NCI-H524 (cell line): Measurements from ENCODE around the gene RGS1.

Experiments used
- DNase-seq, 2 experiments: peaks; one replicate each; lab custom pipeline; 2025; lab: John Stamatoyannopoulos, UW

Gene RGS1

DNA sequence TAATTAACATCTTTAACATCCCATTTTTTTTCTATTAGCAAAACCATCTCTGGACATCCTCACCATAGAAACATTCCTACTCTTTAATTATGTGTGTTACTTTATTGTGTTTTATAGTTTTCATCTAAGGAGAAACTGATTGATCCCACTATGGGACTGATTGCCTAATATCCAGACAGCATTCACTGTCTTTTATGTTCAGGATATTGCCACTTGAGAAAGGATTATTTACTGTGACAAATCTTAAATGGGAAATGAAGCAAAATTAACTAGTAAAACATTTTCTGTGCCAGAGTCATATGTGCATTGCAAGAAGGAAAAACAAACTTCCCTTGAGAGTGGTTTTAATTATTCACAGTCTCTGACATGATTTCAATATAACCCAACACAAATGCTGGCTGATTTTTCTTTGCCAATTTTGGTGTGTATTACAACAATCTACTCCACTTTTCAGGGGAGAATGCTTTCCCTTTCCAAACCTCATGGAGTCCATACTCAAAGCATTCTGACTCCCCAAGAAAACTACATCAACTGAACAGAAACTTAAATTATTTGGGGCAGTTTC, 44.6 kb downstream of the RGS1 start:
- DNase-seq = no peak

DNA sequence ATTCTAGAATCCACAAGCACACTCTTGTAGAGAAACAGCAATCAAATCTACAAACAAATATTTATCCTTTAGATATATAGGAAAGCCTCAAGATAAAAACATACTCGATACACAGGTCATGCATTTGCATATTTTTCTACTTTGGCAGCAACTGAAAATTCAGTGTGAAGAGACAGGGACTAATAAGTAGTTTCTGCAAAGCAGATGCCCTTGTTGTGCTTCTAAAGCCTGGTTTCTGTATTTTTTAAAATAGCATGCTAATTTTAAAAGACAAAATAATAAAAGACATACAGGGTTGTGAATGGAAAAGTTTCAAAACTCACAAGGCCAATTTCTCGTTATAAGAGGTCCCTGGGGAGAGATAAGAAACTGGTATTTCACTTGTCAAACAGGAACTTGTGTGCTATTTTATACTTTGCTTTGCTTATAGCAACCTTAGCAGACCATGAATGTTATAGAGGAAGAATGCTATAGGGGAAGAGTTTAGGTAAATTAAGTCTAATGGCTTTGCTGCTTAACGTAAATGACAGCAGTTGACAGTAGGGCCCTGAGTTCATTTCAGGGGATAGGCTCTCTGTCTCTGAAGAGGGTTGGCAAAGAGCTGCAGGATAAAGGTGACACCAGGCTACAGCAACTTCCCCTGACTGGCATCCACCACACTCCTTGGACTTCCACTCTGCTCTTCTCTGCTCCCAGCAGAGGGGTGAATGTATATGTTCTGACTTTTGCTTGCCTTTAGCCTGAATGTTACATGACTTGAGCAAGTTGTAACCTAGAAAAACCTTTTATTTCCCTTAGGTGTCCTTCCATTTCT, 51.0 kb downstream of the RGS1 start:
- DNase-seq = no peak

DNA sequence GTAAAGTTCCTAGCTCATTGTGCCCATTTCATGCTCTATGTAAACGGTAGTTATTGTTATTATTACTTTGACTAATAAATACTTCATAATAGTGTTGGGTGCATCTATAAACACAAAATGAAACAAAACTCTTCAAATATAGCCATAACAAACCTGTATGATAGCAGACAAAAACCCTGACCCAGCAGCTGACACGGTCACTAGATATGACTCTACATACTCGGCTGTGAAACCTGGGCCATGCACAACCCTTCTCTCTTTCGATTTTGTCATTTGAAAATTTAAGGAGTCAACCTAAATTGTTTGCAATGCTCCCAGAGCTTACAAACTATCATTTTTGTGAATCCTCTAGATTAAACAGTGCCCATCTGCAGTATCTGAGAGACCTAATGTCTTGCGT, 52.3 kb downstream of the RGS1 start:
- no peak for DNase-seq

- no peak for DNase-seq
Observed at GRCh38 chr1:192628396-192629057, 53.0 kb downstream of the RGS1 start.

DNA sequence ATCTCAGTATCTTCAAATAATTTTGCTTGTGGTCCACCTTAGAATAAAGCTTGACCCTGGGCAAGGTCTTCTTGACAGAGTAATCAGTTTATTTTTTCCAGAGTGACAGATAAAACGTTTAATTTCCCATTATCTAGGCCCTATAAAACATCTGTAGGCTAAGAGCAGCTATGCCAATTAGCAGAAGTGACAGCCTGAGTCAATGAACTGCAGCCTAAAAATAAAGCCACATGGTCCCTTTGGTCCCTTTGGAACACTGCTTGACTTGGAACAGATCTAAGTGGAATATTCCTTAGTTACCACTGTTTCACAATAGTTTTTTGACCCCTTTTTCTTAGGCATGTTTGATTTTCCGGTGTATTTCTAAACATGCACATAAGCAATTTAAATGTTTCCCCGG, 54.0 kb downstream of the RGS1 start:
- DNase-seq = no peak
